Measurements from ENCODE around the gene FSCN2. TPM values are rescaled to one million over a fixed set of nuclear protein-coding genes. Genes with fewer than 3 reads are reported as not detected.

FSCN2 gene
- total RNA-seq, 1 experiment from 2014 or later: 2.9 TPM

- intact Hi-C loops (cut with micrococcal nuclease; ENCODE audit: unreplicated experiment): no loop called here
- no peaks in the 10 kb centered on the region for H3K9me3 ChIP-seq
- CTCF ChIA-PET: no interaction called here
- POLR2A ChIA-PET: no interaction called here
- H3K4me1 ChIP-seq: peaks cover 5% of the 10 kb centered on the region
- DNase-seq: no peak
- no peak for TF ChIP-seq CTCF (IDR thresholded peaks at IDR 0.05; ENCODE audit: insufficient read depth in 1 of 2, low read depth in 1 of 2, low read length in 1 of 2, severe bottlenecking in 1 of 2, unreplicated experiment in 1 of 2)
- Mint-ChIP-seq H3K27ac (ENCODE audit: unreplicated experiment) (peak overlapping the region; percentile 78), H3K36me3 (ENCODE audit: insufficient read depth, unreplicated experiment) (peaks cover 82% of the 10 kb centered on the region), H3K9me3 (ENCODE audit: unreplicated experiment) (no peaks in the 10 kb centered on the region), H3K4me1 (ENCODE audit: low read depth, unreplicated experiment) (peaks cover 6% of the 10 kb centered on the region), H3K27me3 (ENCODE audit: insufficient read depth, unreplicated experiment) (no peaks in the 10 kb centered on the region), H3K4me3 (ENCODE audit: unreplicated experiment) (peak overlapping the region; percentile 90)
- no peaks in the 10 kb centered on the region for H3K27me3 ChIP-seq (replicated peaks; ENCODE audit: control insufficient read depth, insufficient read depth, low read length)
- H3K36me3 ChIP-seq (ENCODE audit: control insufficient read depth, insufficient read depth, low read length): peaks cover 3% of the 10 kb centered on the region; the same call in 1 of the 2 replicates
- BruUV-seq (replicated peaks): TSS peak; percentile 15
- peak overlapping the region; percentile 97 for H3K4me3 ChIP-seq (ENCODE audit: low read depth, low read length)
Observed at GRCh38 chr17:81550830-81551457, 22.8 kb downstream of the FSCN2 start.

DNA sequence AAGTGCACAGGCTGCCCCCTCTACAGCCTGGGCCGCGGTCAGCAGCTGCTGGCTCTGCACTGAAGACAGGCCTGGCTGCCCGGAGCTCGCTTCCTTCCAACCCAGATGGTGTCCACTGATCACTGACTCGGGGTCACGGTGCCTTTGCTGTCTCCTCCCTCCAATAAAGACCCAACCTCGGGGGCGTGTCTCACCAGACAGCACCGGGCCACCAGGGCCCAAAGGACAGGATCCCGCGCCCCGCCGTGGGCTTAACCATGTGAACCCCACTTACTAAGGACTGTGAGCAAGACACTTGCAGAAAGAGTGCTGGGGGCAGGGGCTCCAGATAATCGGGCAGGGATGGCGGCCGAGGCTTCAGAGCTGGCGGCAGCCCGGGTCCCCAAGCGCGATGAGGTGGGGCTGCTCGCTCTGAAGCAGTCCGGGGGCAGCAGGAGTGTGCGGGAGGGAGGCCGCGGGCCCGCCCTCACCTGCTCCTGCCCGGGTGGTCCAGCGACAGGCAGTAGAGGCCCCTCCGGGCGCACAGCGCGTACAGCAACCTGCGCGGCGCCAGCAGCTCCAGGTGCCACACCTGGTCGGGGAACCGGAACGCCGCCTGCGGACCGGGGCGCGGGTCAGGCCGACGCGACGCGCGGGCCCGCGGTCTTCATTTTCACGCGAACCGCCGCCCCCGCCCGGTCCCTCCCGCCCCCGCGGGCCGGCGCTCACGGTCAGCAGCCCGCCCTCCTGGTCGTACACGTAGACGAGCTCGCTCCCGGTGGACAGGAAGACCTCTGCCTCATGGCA is 23.5 kb downstream of the FSCN2 start:
- peaks cover 12% of the 10 kb centered on the region for H3K4me1 ChIP-seq
- TF ChIP-seq CTCF (IDR thresholded peaks at IDR 0.05; ENCODE audit: insufficient read depth in 1 of 2, low read depth in 1 of 2, low read length in 1 of 2, severe bottlenecking in 1 of 2, unreplicated experiment in 1 of 2): no peak
- CTCF ChIA-PET: no interaction called here
- H3K27me3 ChIP-seq (replicated peaks; ENCODE audit: control insufficient read depth, insufficient read depth, low read length): no peaks in the 10 kb centered on the region
- peak overlapping the region; percentile 78 for H3K27ac Mint-ChIP-seq (ENCODE audit: unreplicated experiment)
- no peaks in the 10 kb centered on the region for H3K9me3 Mint-ChIP-seq (ENCODE audit: unreplicated experiment)
- peaks cover 82% of the 10 kb centered on the region for H3K36me3 Mint-ChIP-seq (ENCODE audit: insufficient read depth, unreplicated experiment)
- BruUV-seq (replicated peaks): no TSS peak
- H3K9me3 ChIP-seq: no peaks in the 10 kb centered on the region
- peak overlapping the region; percentile 97 for H3K4me3 ChIP-seq (ENCODE audit: low read depth, low read length)
- H3K4me3 Mint-ChIP-seq (ENCODE audit: unreplicated experiment): peak overlapping the region; percentile 90
- peaks cover 2% of the 10 kb centered on the region; the same call in 1 of the 2 replicates for H3K36me3 ChIP-seq (ENCODE audit: control insufficient read depth, insufficient read depth, low read length)
- intact Hi-C loops (cut with micrococcal nuclease; ENCODE audit: unreplicated experiment): no loop called here
- POLR2A ChIA-PET: interaction anchor here (0.6 to 1.1 kb wide), 5 partner anchors 9 to 256 kb away, joined by 4 to 8 read pairs (median 5); partner anchors contain the start of gene SLC38A10
- no peaks in the 10 kb centered on the region for H3K27me3 Mint-ChIP-seq (ENCODE audit: insufficient read depth, unreplicated experiment)
- DNase-seq: peak; percentile 42 to 63
- peaks cover 6% of the 10 kb centered on the region for H3K4me1 Mint-ChIP-seq (ENCODE audit: low read depth, unreplicated experiment)

DNA sequence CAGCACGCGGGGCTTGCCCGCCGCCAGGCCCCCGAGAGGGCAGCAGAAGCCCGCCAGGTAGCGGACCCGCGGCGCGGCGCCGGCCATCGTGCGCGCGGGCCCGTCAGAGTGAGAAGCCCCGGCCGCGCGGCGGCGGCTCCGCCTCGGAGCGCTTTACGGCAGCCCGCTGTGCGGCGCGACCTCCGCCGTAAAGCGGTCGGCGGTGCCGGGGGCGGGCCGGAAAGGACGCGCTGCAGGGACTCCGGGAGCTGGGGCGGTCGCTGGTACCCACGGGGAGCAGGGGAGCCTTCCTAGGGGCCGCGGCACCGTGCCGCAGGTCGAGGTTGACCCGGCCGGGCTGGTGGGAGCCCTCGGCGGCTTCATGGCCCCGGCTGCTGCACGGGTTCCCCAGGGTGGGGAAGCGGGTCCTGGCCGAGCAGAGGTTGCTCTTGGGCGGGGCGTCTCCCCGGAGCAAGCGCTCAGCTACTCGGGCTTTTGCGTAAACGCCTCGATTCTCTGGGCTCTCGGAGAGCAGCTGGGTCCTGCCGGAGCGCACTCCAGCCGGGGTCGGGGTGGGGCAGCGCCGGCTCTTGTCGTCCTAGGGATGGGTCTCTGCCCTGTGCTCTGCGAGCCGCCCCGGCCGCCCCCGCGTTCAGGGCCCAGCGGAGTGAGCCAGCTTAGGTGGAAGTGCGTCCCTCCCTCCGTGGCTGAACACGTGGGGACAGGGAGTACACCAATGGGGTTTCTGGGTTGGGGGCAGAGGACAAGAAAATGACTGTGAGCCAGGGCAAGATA is 24.3 kb downstream of the FSCN2 start, which contains the start of gene FAAP100:
FAAP100 (minus strand) TSS at position 110 of the 774 bp plus-strand sequence; CDS start at position 87, 23 bp downstream.
- intact Hi-C loops (cut with micrococcal nuclease; ENCODE audit: unreplicated experiment): loop anchor here (1.0 kb wide), 2 partner anchors 24 to 33 kb away; no protein-coding TSS in a partner anchor
- ChIA-PET POLR2A (interaction anchor here (0.6 to 1.1 kb wide), 6 partner anchors 9 to 257 kb away, joined by 4 to 8 read pairs (median 6); partner anchors contain the start of genes FSCN2 and SLC38A10), CTCF (interaction anchor here (0.8 kb wide), 1 partner anchor 14 kb away, joined by 3 read pairs; no protein-coding TSS in a partner anchor)
- BruUV-seq (replicated peaks): no TSS peak
- no peaks in the 10 kb centered on the region for H3K27me3 Mint-ChIP-seq (ENCODE audit: insufficient read depth, unreplicated experiment)
- H3K4me3 Mint-ChIP-seq (ENCODE audit: unreplicated experiment): peak within 1 kb of the TSS; percentile 90
- peaks cover 18% of the 10 kb centered on the region for H3K4me1 ChIP-seq
- peak; percentile 76 to 91 for DNase-seq
- H3K4me3 ChIP-seq (ENCODE audit: low read depth, low read length): peak within 1 kb of the TSS; percentile 97
- H3K36me3 ChIP-seq (ENCODE audit: control insufficient read depth, insufficient read depth, low read length): peaks cover 2% of the 10 kb centered on the region; the same call in 1 of the 2 replicates
- peaks cover 87% of the 10 kb centered on the region for H3K36me3 Mint-ChIP-seq (ENCODE audit: insufficient read depth, unreplicated experiment)
- H3K9me3 ChIP-seq: no peaks in the 10 kb centered on the region
- H3K27me3 ChIP-seq (replicated peaks; ENCODE audit: control insufficient read depth, insufficient read depth, low read length): no peaks in the 10 kb centered on the region
- H3K27ac Mint-ChIP-seq (ENCODE audit: unreplicated experiment): peak within 1 kb of the TSS; percentile 78
- peaks cover 6% of the 10 kb centered on the region for H3K4me1 Mint-ChIP-seq (ENCODE audit: low read depth, unreplicated experiment)
- H3K9me3 Mint-ChIP-seq (ENCODE audit: unreplicated experiment): no peaks in the 10 kb centered on the region
- no peak for TF ChIP-seq CTCF (IDR thresholded peaks at IDR 0.05; ENCODE audit: insufficient read depth in 1 of 2, low read depth in 1 of 2, low read length in 1 of 2, severe bottlenecking in 1 of 2, unreplicated experiment in 1 of 2)
